GM12878 (cell line): ENCODE results near the gene KAT2A. TPM values are rescaled to one million over a fixed set of nuclear protein-coding genes. Genes with fewer than 3 reads are reported as not detected.

Experiments
- ATAC-seq: fragments of 200-7000 bp; cut with Tn5 transposase; 3 replicates; pipeline ENCODE4 v1.9.1; 2020; ENCODE audit warnings: mild to moderate bottlenecking, moderate library complexity
- BruUV-seq: library from RNA; stranded (reverse); fragments of 400-500 nt; replicated peaks from 2 replicates; lab custom pipeline; 2021; lab: Mats Ljungman, UMichigan
- CTCF ChIA-PET: fragments of 300-600 bp; sonication (Branson Sonifier 250); formaldehyde crosslinking; extraction: SDS; loops from one replicate; lab custom pipeline; 2021; ENCODE audit warnings: inconsistent platforms; lab: Yijun Ruan, JAX
- POLR2A ChIA-PET: fragments of 350-600 bp; formaldehyde crosslinking; extraction: SDS; loops from one replicate; lab custom pipeline; 2021; ENCODE audit warnings: inconsistent platforms; lab: Charles Lee
- RAD21 ChIA-PET: fragments of 300-600 bp; sonication (Branson Sonifier 250); formaldehyde crosslinking; loops from one replicate; lab custom pipeline; 2023; ENCODE audit warnings: antibody characterized with exemption; ENCODE audit not compliant: unreplicated experiment; lab: Charles Lee
- SMC1A ChIA-PET: fragments of 300-600 bp; sonication (Branson Sonifier 250); formaldehyde crosslinking; loops from one replicate; lab custom pipeline; 2023; ENCODE audit not compliant: unreplicated experiment, uncharacterized antibody; lab: Charles Lee
- DNase-seq: peaks from one replicate; pipeline ENCODE4 v3.0.0-alpha.2; 2011; ENCODE audit warnings: low read depth, low spot score
- FAIRE-seq: peaks from 3 replicates; lab custom pipeline; 2011; peaks lifted over from hg19 to GRCh38; lab: Jason Lieb, UNC
- H2AFZ ChIP-seq: 2 replicates; pipeline ENCODE4 v1.6.0; 2011; ENCODE audit warnings: low read depth, low read length, control low read depth; ENCODE audit not compliant: control insufficient read depth
- H3K27ac ChIP-seq: 2 replicates; pipeline ENCODE4 v1.5.1; 2011; ENCODE audit warnings: control low read depth; ENCODE audit not compliant: control insufficient read depth, insufficient read depth
- H3K27me3 ChIP-seq, 2 experiments: replicated peaks in 1 of 2; 2 replicates each; pipeline versions ENCODE4 v1.6.0 to v1.6.1; 2011; ENCODE audit warnings: low read length in 1 of 2; ENCODE audit not compliant: control insufficient read depth in 2 of 2, insufficient read depth in 2 of 2
- H3K36me3 ChIP-seq, 2 experiments: 2 replicates each; pipeline ENCODE4 v1.5.1; 2011; ENCODE audit warnings: low read length in 1 of 2; ENCODE audit not compliant: control insufficient read depth in 2 of 2, insufficient read depth in 2 of 2
- H3K4me1 ChIP-seq: 2 replicates; pipeline ENCODE4 v1.6.1; 2011; ENCODE audit warnings: mild to moderate bottlenecking, low read length, moderate library complexity, mixed read lengths; ENCODE audit not compliant: control insufficient read depth, insufficient read depth
- H3K4me2 ChIP-seq: 2 replicates; pipeline ENCODE4 v1.6.0; 2011; ENCODE audit warnings: control low read depth; ENCODE audit not compliant: control insufficient read depth, insufficient read depth
- H3K4me3 ChIP-seq: fragments of 200-600 bp; sonication (generic); 2 replicates; pipeline ENCODE4 v1.5.1; 2016
- H3K79me2 ChIP-seq: 2 replicates; pipeline ENCODE4 v1.6.0; 2011; ENCODE audit warnings: low read length; ENCODE audit not compliant: control insufficient read depth, insufficient read depth
- H3K9ac ChIP-seq: 2 replicates; pipeline ENCODE4 v1.8.0; 2011; ENCODE audit warnings: low read length, control low read depth, mixed read lengths; ENCODE audit not compliant: control insufficient read depth, insufficient read depth
- H3K9me3 ChIP-seq: replicated peaks from 3 replicates; pipeline ENCODE4 v1.5.1; 2011; ENCODE audit warnings: mild to moderate bottlenecking, low read length; ENCODE audit not compliant: control insufficient read depth, insufficient read depth
- H4K20me1 ChIP-seq: 2 replicates; pipeline ENCODE4 v1.6.0; 2011; ENCODE audit not compliant: control insufficient read depth, insufficient read depth
- BACH1 ChIP-seq: fragments of 450-650 bp; IDR thresholded peaks from 2 replicates; pipeline ENCODE4 v1.6.1; 2017; ENCODE audit warnings: mild to moderate bottlenecking, borderline replicate concordance
- BCL11A ChIP-seq: IDR thresholded peaks from 2 replicates; pipeline ENCODE4 v1.6.1; 2011; ENCODE audit warnings: low read depth, low read length
- CBFB ChIP-seq: IDR thresholded peaks from 2 replicates; pipeline ENCODE4 v1.6.1; 2016; ENCODE audit warnings: antibody characterized with exemption, low read depth
- CHD2 ChIP-seq: IDR thresholded peaks from 2 replicates; pipeline ENCODE4 v1.6.1; 2011; ENCODE audit warnings: low read depth, low read length, improper control_type of control experiment, borderline replicate concordance
- HDAC2 ChIP-seq: fragments of 200-600 bp; sonication (generic); IDR thresholded peaks from 2 replicates; pipeline ENCODE4 v1.6.1; 2017
- MXI1 ChIP-seq: fragments of 150-350 bp; IDR thresholded peaks from 2 replicates; pipeline ENCODE4 v1.6.1; 2011; ENCODE audit warnings: low read depth, mild to moderate bottlenecking, inconsistent platforms, low read length, improper control_type of control experiment
- MYB ChIP-seq: fragments of 150-350 bp; IDR thresholded peaks from 2 replicates; pipeline ENCODE4 v1.6.1; 2014; ENCODE audit warnings: mild to moderate bottlenecking, low read depth, low read length, borderline replicate concordance
- NR2C2 ChIP-seq: IDR thresholded peaks from 2 replicates; pipeline ENCODE4 v1.6.1; 2011; ENCODE audit warnings: borderline replicate concordance, low read depth; ENCODE audit not compliant: control insufficient read depth, insufficient read length
- NR2F1 ChIP-seq: fragments of 450-650 bp; conservative IDR thresholded peaks from 2 replicates; pipeline ENCODE4 v1.6.1; 2017; ENCODE audit warnings: mild to moderate bottlenecking
- POLR2AphosphoS2 ChIP-seq: IDR thresholded peaks from 2 replicates; pipeline ENCODE4 v1.6.1; 2011; ENCODE audit warnings: low read depth, mild to moderate bottlenecking, low read length, improper control_type of control experiment, moderate library complexity
- POLR2AphosphoS5 ChIP-seq: IDR thresholded peaks from 2 replicates; pipeline ENCODE4 v1.6.1; 2011; ENCODE audit warnings: mild to moderate bottlenecking, low read length, inconsistent platforms
- PRDM15 ChIP-seq: fragments of 450-650 bp; formaldehyde crosslinking; IDR thresholded peaks from 2 replicates; pipeline ENCODE4 v1.4.0; 2020; ENCODE audit warnings: mild to moderate bottlenecking, moderate library complexity
- SREBF2 ChIP-seq: IDR thresholded peaks from 2 replicates; pipeline ENCODE4 v1.6.1; 2012; ENCODE audit warnings: mild to moderate bottlenecking, low read length
- STAT1 ChIP-seq: fragments of 450-650 bp; conservative IDR thresholded peaks from 2 replicates; pipeline ENCODE4 v1.6.1; 2014; ENCODE audit warnings: antibody characterized with exemption, mild to moderate bottlenecking
- WGBS: methylation state at CpG from one replicate; pipeline ENCODE4 v1.1.6; 2016; ENCODE audit warnings: low lambda C conversion rate; ENCODE audit not compliant: insufficient replicate concordance, insufficient coverage; ENCODE audit errors: missing lambda C conversion rate; 5-methylcytosine and 5-hydroxymethylcytosine counted together
- in situ Hi-C: fragments of 300-500 bp; cut with MboI; formaldehyde crosslinking; loops from 9 replicates; pipeline ENCODE4 v1.14.3; 2018; ENCODE audit warnings: mixed read lengths
- intact Hi-C: fragments of 100-400 bp; cut with micrococcal nuclease; formaldehyde crosslinking; loops from one replicate; pipeline ENCODE4 v1.14.2; 2022; ENCODE audit not compliant: unreplicated experiment
- polyA plus RNA-seq, 11 experiments: library from polyadenylated mRNA; depleted of rRNA in 4 of 11; unstranded in 6 of 11; stranded (reverse) in 5 of 11; fragments of >200 nt; fragmentation: Nextera tagmentation in 4 of 11; fragmentation: Illumina TruSeq in 1 of 11; extraction: Ambion mirVana in 4 of 11; extraction: Trizol in 1 of 11; gene quantifications; 1 replicate in 1 of 11; 2 replicates in 10 of 11; pipeline versions ENCODE4 v1.2.1 to v1.2.3, GENCODE V29; 2011 to 2016; ENCODE audit warnings: inconsistent platforms in 2 of 11, missing spikeins in 2 of 11, low read depth in 1 of 11
- total RNA-seq, 4 experiments: library from RNA; depleted of rRNA in 3 of 4; stranded (reverse); fragments of >200 nt in 3 of 4; fragmentation: Illumina TruSeq in 1 of 4; extraction: Trizol in 1 of 4; gene quantifications; 2 replicates each; pipeline versions ENCODE4 v1.2.1 to v1.2.3, GENCODE V29; 2013 to 2021
- TF ChIP-seq, protein P1 (sequence below): IDR thresholded peaks from 2 replicates; pipeline ENCODE4 v1.6.1; 2011; ENCODE audit warnings: mild to moderate bottlenecking, low read depth, low read length, moderate library complexity; ENCODE audit not compliant: insufficient replicate concordance
- TF ChIP-seq, protein P2 (sequence below): IDR thresholded peaks from 2 replicates; pipeline ENCODE4 v1.6.1; 2011; ENCODE audit warnings: low read depth, mild to moderate bottlenecking, low read length, moderate library complexity, borderline replicate concordance; ENCODE audit errors: extremely low read depth
- TF ChIP-seq, protein P3 (sequence below): IDR thresholded peaks from 2 replicates; pipeline ENCODE4 v1.6.1; 2012; ENCODE audit warnings: low read depth, low read length, improper control_type of control experiment

KAT2A gene
- total and polyA plus RNA-seq, 10 of the 15 experiments (the other 5 are each of a cell fraction or from before 2014, with no cell fraction given), result 0.85 to 47.5 (median 14.6) TPM

DNA sequence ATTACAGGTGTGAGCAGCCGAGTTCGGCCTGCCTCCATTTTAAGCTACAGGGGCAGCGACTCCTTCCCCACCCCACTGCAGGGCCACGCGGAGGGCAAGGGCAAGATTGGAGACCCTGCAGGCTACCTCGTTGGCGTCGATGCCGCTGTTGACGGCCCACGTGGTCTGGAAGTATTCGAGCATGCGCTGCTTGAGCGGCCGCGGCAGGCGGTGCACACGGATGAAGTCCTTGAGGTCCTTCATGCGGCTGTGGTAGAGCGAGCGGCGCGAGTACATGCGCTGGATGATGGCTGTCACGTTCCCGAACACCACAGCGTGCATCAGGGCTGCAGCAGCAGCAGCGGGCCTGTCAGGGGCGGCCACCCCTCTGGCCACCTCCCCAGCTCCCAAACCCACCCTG, 48.2 kb upstream of the KAT2A start (continued):
- no peak for TF ChIP-seq PRDM15 (CRISPR knock-in tag)
- no peak for TF ChIP-seq POLR2AphosphoS5
- TF ChIP-seq NR2F1, result no peak
- TF ChIP-seq MYB, result no peak
- TF ChIP-seq BCL11A, result no peak
- no peak for TF ChIP-seq SREBF2
- TF ChIP-seq BACH1, result no peak
- TF ChIP-seq, protein P1, sequence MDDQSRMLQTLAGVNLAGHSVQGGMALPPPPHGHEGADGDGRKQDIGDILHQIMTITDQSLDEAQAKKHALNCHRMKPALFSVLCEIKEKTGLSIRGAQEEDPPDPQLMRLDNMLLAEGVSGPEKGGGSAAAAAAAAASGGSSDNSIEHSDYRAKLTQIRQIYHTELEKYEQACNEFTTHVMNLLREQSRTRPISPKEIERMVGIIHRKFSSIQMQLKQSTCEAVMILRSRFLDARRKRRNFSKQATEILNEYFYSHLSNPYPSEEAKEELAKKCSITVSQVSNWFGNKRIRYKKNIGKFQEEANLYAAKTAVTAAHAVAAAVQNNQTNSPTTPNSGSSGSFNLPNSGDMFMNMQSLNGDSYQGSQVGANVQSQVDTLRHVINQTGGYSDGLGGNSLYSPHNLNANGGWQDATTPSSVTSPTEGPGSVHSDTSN, result no peak

DNA sequence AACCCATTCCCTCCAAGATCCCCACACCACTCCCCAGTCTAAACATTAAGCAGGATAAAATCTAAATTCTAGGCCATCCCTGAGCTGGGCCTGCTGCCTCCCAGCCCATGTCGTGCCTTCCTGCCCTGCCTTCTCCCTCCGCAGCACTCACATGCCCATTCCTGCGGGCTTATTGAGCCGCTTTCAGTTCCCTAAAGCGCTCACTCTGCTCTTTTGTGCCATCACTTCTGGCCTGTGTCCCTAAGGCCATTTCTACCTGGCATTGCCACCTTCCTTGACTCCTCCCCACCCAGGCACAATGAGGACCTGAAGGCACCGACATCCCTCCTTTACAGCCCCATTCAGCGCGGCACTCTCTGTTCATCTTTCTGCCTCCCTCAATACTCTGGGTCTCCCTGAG, 46.6 kb upstream of the KAT2A start:
- no peak overlapping the region for H3K9ac ChIP-seq
- RAD21 ChIA-PET, result no interaction called here
- no peaks in the 10 kb centered on the region for H3K9me3 ChIP-seq
- DNase-seq (no peak), FAIRE-seq (no peak), ATAC-seq (no peak)
- H3K4me2 ChIP-seq, result no peak overlapping the region
- intact Hi-C loops (no loop called here), in situ Hi-C loops (no loop called here)
- CTCF ChIA-PET, result interaction anchor here (2.3 kb wide), 1 partner anchor 13 kb away, joined by 14 read pairs; the partner anchor contains the start of gene KCNH4
- H3K27me3 ChIP-seq, result no peaks in the 10 kb centered on the region
- no peak overlapping the region for H3K4me3 ChIP-seq
- TF ChIP-seq, protein P2, sequence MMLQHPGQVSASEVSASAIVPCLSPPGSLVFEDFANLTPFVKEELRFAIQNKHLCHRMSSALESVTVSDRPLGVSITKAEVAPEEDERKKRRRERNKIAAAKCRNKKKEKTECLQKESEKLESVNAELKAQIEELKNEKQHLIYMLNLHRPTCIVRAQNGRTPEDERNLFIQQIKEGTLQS, result no peak
- TF ChIP-seq POLR2AphosphoS2 (no peak), HDAC2 (no peak), CBFB (no peak), NR2C2 (no peak), CHD2 (no peak), MXI1 (no peak), STAT1 (no peak)
- TF ChIP-seq, protein P3, sequence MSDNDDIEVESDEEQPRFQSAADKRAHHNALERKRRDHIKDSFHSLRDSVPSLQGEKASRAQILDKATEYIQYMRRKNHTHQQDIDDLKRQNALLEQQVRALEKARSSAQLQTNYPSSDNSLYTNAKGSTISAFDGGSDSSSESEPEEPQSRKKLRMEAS, result no peak
- SMC1A ChIA-PET, result interaction anchor here (0.7 kb wide), 1 partner anchor 47 kb away, joined by 3 read pairs; no protein-coding TSS in a partner anchor
- no peaks in the 10 kb centered on the region for H3K4me1 ChIP-seq
- 71% methylated on average over 8 of the region's 8 CpGs for WGBS
- no peak overlapping the region for H3K27ac ChIP-seq
- H4K20me1 ChIP-seq, result no peaks in the 10 kb centered on the region
- POLR2A ChIA-PET, result interaction anchor here (0.6 kb wide), 3 partner anchors 12 to 199 kb away, joined by 3 read pairs; no protein-coding TSS in a partner anchor
- H2AFZ ChIP-seq, result no peak overlapping the region
- no TSS peak for BruUV-seq
- no peaks in the 10 kb centered on the region for H3K79me2 ChIP-seq
- H3K36me3 ChIP-seq, result no peaks in the 10 kb centered on the region
